ENCODE data around the gene MAP4K3. TPM values are rescaled to one million over a fixed set of nuclear protein-coding genes. Genes with fewer than 3 reads are reported as not detected.

The MAP4K3 gene
- total and polyA plus RNA-seq, 2 of the 8 experiments (the other 6 are each of a cell fraction or from before 2014, with no cell fraction given): 11.4 to 63.0 TPM

- Histone ChIP-seq H3K27me3 (replicated peaks in 1 of 4; ENCODE audit: control insufficient read depth in 3 of 4, extremely low read depth in 1 of 4, insufficient read depth in 3 of 4, low read length in 3 of 4) (no peaks in the 10 kb centered on the region), H3K23ac (ENCODE audit: insufficient read length) (no peak overlapping the region), H2BK15ac (ENCODE audit: low read length) (no peak overlapping the region), H4K8ac (ENCODE audit: extremely low read depth, insufficient read depth, low read length) (no peak overlapping the region), H4K5ac (ENCODE audit: insufficient read length, low read depth, low read length) (no peak overlapping the region), H3K14ac (ENCODE audit: insufficient read length) (no peak overlapping the region), H3K4me3 (ENCODE audit: extremely low read depth in 1 of 4, insufficient read depth in 2 of 4, low read depth in 3 of 4, low read length in 4 of 4) (no peak overlapping the region), H3K18ac (ENCODE audit: extremely low read depth, low read length) (no peak overlapping the region), H3K56ac (replicated peaks; ENCODE audit: insufficient read length, low read depth, low read length) (no peak overlapping the region), H2AFZ (ENCODE audit: low read length) (no peak overlapping the region), H3K4me2 (ENCODE audit: insufficient read depth in 1 of 2, low read depth in 2 of 2, low read length in 2 of 2) (peak overlapping the region in 1 of 2 experiments; percentile 25; a peak in 1 of 4 replicates), H3K79me2 (ENCODE audit: control insufficient read depth in 1 of 2, insufficient read depth in 2 of 2, low read length in 2 of 2) (no peaks in the 10 kb centered on the region), H3K27ac (ENCODE audit: low read depth, low read length) (no peak overlapping the region), H2BK20ac (ENCODE audit: low read length) (no peak overlapping the region), H4K91ac (replicated peaks; ENCODE audit: insufficient read length, low read length) (no peak overlapping the region), H3K23me2 (ENCODE audit: low read depth, low read length) (no peaks in the 10 kb centered on the region), H3K9me3 (ENCODE audit: insufficient read depth in 2 of 2, low read depth in 1 of 2, low read length in 1 of 2) (no peaks in the 10 kb centered on the region), H3K4ac (replicated peaks; ENCODE audit: insufficient read length, low read depth, low read length) (no peak overlapping the region), H2BK120ac (replicated peaks; ENCODE audit: low read depth, low read length) (no peak overlapping the region), H3K36me3 (ENCODE audit: control insufficient read depth in 2 of 4, insufficient read depth in 4 of 4, low read length in 3 of 4) (no peaks in the 10 kb centered on the region; a peak in 1 of 8 replicates), H2BK12ac (ENCODE audit: low read depth, low read length) (no peak overlapping the region), H4K20me1 (replicated peaks in 1 of 2; ENCODE audit: control insufficient read depth in 1 of 2, insufficient read depth in 2 of 2, low read length in 2 of 2) (no peaks in the 10 kb centered on the region), H2BK5ac (ENCODE audit: low read depth, low read length) (no peak overlapping the region), H2AK5ac (ENCODE audit: low read depth, low read length) (no peak overlapping the region), H3K9ac (replicated peaks in 1 of 4; ENCODE audit: extremely low read depth in 1 of 4, low read depth in 3 of 4, low read length in 3 of 4) (no peak overlapping the region), H3K4me1 (replicated peaks in 1 of 4; ENCODE audit: control insufficient read depth in 3 of 4, insufficient read depth in 4 of 4, low read length in 3 of 4) (peaks cover 0 to 5% (median 1%) of the 10 kb centered on the region in 4 experiments; a peak in 2 of 7 replicates), H3K79me1 (ENCODE audit: low read depth, low read length) (no peaks in the 10 kb centered on the region)
- DNase-seq (ENCODE audit: low read depth in 1 of 2, low spot score in 2 of 2) (no peak), FAIRE-seq (no peak)
- CTCF ChIA-PET (ENCODE audit: partially characterized antibody): interaction anchor here (0.5 to 1.4 kb wide), 4 partner anchors 112 to 430 kb away, joined by 3 to 4 read pairs (median 3); no protein-coding TSS in a partner anchor
- POLR2A ChIA-PET (ENCODE audit: partially characterized antibody): interaction anchor here (1.0 kb wide), 1 partner anchor 14 kb away, joined by 3 read pairs; no protein-coding TSS in a partner anchor
- 79% methylated on average over 8 of the region's 8 CpGs; no CpG with 5 or more reads in 1 of the 2 experiments for WGBS, 2 experiments (ENCODE audit: extremely low coverage in 1 of 2, insufficient coverage in 1 of 2, insufficient read length in 1 of 2, insufficient replicate concordance in 2 of 2, low coverage in 1 of 2, low lambda C conversion rate in 2 of 2, missing lambda C conversion rate in 1 of 2)
- TF ChIP-seq SP1 (IDR thresholded peaks at IDR 0.05; ENCODE audit: low read depth, low read length) (no peak), RBBP5 (IDR thresholded peaks at IDR 0.05; ENCODE audit: borderline replicate concordance, low read depth, low read length) (no peak), BCL11A (IDR thresholded peaks at IDR 0.05; ENCODE audit: low read depth in 2 of 2, low read length in 2 of 2) (no peak), RAD21 (IDR thresholded peaks at IDR 0.05 in 1 of 2, conservative IDR thresholded peaks at IDR 0.05 in 1 of 2; ENCODE audit: low read depth in 2 of 2, low read length in 2 of 2) (no peak), JUND (IDR thresholded peaks at IDR 0.05; ENCODE audit: low read length) (no peak), TAF1 (IDR thresholded peaks at IDR 0.05; ENCODE audit: low read depth, low read length) (no peak), SUZ12 (IDR thresholded peaks at IDR 0.05; ENCODE audit: low read length) (no peak)
These were observed 136.8 kb downstream of the MAP4K3 start for GRCh38 chr2:39300044-39300978.
